Cardiac fibroblast (primary cell): Measurements from ENCODE around the gene CAMK2A.
"Not testable (repeated sequence)": the region's sequence is repeated elsewhere in the genome, so short reads cannot be mapped to it uniquely, and the experiment has no call there.

Experiments used
- DNase-seq, 2 donors: peaks; one replicate each; pipeline versions ENCODE4 v3.0.0 to v3.0.0-alpha.2; 2010; ENCODE audit warnings: low read depth in 2 of 2
- H3K4me3 ChIP-seq, 2 donors: replicated peaks in 1 of 2; 1 replicate in 1 of 2; 2 replicates in 1 of 2; pipeline ENCODE4 v1.5.1; 2011; ENCODE audit warnings: low read depth in 2 of 2, low read length in 2 of 2, mild to moderate bottlenecking in 2 of 2, moderate library complexity in 1 of 2
- TF ChIP-seq, protein P1 (sequence below): IDR thresholded peaks from one replicate; pipeline ENCODE4 v1.5.1; 2011; ENCODE audit warnings: low read depth, mild to moderate bottlenecking, low read length, inconsistent platforms

Gene CAMK2A

DNA sequence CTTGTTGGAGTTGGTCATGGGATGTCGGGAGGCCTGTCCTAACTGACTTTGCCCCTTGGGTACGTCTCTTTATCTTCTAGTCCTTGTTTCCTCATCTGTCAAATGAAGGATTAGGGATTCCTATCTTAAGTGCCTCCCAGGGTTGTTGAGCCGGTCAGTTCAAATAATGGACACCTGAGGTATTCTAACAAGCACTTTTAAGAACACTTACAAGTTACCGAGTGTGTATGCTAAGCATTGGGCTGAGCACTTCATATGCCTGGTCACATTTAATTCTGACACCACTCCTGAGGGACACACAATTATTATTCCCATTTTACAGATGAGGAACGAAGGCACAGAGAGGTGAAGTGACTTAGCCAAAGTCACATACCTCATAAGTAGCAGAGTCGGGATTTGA is 37.1 kb downstream of the CAMK2A start:
- DNase-seq: no peak
- no peak overlapping the region for H3K4me3 ChIP-seq
- TF ChIP-seq, protein P1, sequence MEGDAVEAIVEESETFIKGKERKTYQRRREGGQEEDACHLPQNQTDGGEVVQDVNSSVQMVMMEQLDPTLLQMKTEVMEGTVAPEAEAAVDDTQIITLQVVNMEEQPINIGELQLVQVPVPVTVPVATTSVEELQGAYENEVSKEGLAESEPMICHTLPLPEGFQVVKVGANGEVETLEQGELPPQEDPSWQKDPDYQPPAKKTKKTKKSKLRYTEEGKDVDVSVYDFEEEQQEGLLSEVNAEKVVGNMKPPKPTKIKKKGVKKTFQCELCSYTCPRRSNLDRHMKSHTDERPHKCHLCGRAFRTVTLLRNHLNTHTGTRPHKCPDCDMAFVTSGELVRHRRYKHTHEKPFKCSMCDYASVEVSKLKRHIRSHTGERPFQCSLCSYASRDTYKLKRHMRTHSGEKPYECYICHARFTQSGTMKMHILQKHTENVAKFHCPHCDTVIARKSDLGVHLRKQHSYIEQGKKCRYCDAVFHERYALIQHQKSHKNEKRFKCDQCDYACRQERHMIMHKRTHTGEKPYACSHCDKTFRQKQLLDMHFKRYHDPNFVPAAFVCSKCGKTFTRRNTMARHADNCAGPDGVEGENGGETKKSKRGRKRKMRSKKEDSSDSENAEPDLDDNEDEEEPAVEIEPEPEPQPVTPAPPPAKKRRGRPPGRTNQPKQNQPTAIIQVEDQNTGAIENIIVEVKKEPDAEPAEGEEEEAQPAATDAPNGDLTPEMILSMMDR: no peak

DNA sequence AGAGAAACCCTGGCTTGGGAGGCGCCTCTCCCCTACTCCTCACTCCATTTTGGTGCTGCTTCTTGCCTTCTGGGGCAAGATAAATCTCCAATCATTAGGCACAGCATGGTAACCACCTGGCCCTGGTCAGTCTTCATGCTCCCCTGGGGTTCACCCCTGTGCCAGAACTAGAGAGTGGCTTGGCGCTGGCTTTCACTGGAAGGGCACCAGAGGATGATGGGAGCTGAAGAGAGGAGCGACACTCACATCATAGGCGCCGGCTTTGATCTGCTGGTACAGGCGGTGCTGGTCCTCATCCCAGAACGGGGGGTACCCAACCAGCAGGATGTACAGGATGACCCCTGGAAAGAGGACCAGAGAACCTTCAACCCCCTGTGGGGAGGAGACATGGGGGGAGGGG is 38.1 kb downstream of the CAMK2A start:
- DNase-seq: no peak
- H3K4me3 ChIP-seq: no peak overlapping the region
- TF ChIP-seq, protein P1: no peak

DNA sequence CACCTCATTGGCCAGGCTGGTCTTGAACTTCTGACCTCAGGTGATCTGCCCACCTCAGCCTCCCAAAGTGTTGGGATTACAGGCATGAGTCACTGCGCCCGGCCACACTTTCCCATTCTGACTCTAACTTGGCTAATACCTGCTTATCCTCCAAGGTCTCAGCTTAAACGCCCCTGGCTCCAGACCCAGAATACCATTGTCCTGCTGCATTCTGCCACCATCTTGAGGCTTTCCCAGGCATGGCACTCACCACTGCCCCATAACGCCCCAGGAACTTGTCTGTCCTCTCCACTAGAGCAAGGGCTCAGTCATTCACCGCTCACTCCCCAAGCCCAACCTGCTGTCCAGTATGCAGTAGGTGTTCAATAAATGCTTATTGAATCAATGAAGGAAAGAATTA is 39.8 kb downstream of the CAMK2A start:
- no peak for DNase-seq
- TF ChIP-seq, protein P1: no peak
- H3K4me3 ChIP-seq: no peak overlapping the region

DNA sequence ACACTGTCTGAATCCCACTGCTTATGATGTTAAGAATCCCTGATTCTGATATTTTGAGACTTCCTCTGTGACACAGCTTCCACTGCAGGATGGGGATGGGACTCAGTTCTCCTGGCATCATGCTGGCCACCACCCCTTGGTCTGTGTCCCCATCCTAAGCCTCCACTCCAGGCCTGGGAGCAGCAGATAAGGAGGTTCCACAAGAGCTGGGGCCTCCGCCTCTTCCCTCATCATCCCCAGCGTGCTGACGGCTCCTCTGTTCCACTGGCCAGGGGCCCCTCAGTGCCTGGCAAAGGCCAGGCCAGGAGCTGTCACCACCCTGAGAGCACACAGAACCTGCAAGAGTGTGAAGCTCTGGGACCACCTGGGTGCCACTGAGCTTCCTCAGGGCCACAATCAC is 40.6 kb downstream of the CAMK2A start:
- TF ChIP-seq, protein P1: no peak
- DNase-seq: no peak
- no peak overlapping the region for H3K4me3 ChIP-seq

DNA sequence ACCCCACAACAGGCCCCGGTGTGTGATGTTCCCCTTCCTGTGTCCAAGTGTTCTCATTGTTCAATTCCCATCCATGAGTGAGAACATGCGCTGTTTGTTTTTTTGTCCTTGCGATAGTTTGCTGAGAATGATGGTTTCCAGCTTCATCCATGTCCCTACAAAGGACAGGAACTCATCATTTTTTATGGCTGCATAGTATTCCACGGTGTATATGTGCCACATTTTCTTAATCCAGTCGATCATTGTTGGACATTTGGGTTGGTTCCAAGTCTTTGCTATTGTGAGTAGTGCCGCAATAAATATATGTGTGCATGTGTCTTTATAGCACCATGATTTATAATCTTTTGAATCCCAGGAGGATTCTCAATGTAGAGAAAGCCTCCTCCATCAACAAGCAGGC is 41.1 kb downstream of the CAMK2A start:
- not testable (repeated sequence) for DNase-seq, H3K4me3 ChIP-seq

DNA sequence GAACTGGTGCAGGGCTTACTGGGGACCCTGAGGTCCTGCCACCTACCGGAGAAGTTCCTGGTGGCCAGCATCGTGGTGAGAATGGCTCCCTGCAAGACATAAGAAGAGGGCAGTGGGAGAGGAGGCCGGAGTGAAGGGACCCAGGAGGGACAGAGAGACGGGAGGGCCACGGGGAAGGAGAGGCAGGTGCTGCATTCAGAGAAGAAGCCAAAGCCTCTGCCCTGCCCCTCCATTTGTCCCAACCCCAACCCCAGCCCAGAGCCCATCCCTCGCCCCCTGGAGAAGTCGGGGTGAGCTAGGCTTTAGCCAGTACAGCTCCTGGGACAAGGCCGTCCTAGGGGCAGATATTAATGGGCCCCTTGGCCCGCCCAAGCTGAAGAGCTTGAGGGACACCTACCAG is 41.8 kb downstream of the CAMK2A start:
- TF ChIP-seq, protein P1: no peak
- H3K4me3 ChIP-seq: no peak overlapping the region
- no peak for DNase-seq

DNA sequence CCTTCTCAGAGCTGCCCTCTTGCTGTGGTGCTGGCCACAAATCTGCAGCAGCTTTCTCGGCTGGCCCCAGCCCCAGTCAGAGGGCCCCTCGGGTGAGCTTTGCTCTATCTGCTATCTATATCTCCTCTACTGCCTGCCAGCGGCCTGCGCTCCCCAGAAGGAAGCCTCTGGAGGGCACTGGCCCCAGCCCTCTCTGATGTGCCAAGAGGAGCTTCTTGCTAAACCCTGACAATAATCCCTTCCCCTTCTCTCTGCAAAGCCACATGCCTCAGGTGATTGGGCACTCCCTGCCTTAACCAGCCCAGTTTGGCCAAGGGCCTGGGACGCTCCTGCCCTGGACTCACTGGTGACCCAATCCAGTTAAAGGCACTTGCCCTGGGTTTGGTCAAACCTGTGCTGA is 42.7 kb downstream of the CAMK2A start:
- no peak for DNase-seq
- TF ChIP-seq, protein P1: no peak
- no peak overlapping the region for H3K4me3 ChIP-seq
